DND-41 (cell line): ENCODE measurements around the gene SLC38A3.

Experiments used
- ATAC-seq: fragments of 200-7000 bp; cut with Tn5 transposase; 3 replicates; pipeline ENCODE4 v1.9.1; 2021; ENCODE audit warnings: low read depth; ENCODE audit not compliant: insufficient read depth
- DNase-seq: peaks from one replicate; pipeline ENCODE4 v3.0.0-alpha.2; 2020
- H2AFZ ChIP-seq: 2 replicates; pipeline ENCODE4 v1.6.0; 2012; ENCODE audit warnings: low read depth, low read length
- H3K27ac ChIP-seq: 2 replicates; pipeline ENCODE4 v1.5.1; 2012; ENCODE audit warnings: low read length, inconsistent platforms
- H3K27me3 ChIP-seq: fragments of 200-600 bp; sonication (generic); 2 replicates; pipeline ENCODE4 v1.6.0; 2012; ENCODE audit warnings: low read length, mild to moderate bottlenecking, inconsistent platforms; ENCODE audit not compliant: insufficient read depth, poor library complexity
- H3K36me3 ChIP-seq: 2 replicates; pipeline ENCODE4 v1.5.1; 2012; ENCODE audit warnings: low read length, inconsistent platforms; ENCODE audit not compliant: insufficient read depth
- H3K4me1 ChIP-seq: 2 replicates; pipeline ENCODE4 v1.5.1; 2012; ENCODE audit warnings: mild to moderate bottlenecking, low read length; ENCODE audit not compliant: insufficient read depth
- H3K4me2 ChIP-seq: 2 replicates; pipeline ENCODE4 v1.6.0; 2012; ENCODE audit warnings: mild to moderate bottlenecking, moderate library complexity, low read length, inconsistent platforms; ENCODE audit not compliant: insufficient read depth
- H3K4me3 ChIP-seq, 2 experiments: fragments of 200-600 bp in 1 of 2; shearing (Covaris generic) in 1 of 2; 2 replicates each; pipeline ENCODE4 v1.5.1; 2012 to 2016; ENCODE audit warnings: inconsistent platforms in 2 of 2, low read length in 2 of 2, mild to moderate bottlenecking in 2 of 2, low read depth in 1 of 2, moderate library complexity in 1 of 2
- H3K79me2 ChIP-seq: 2 replicates; pipeline ENCODE4 v1.6.0; 2012; ENCODE audit warnings: low read length, inconsistent platforms; ENCODE audit not compliant: insufficient read depth
- H3K9ac ChIP-seq: 2 replicates; pipeline ENCODE4 v1.6.0; 2012; ENCODE audit warnings: low read depth, mild to moderate bottlenecking, inconsistent platforms, low read length, moderate library complexity
- H3K9me3 ChIP-seq: 2 replicates; pipeline ENCODE4 v1.5.1; 2012; ENCODE audit warnings: low read length, moderate library complexity, mild to moderate bottlenecking, inconsistent platforms; ENCODE audit not compliant: insufficient read depth, severe bottlenecking
- H4K20me1 ChIP-seq: 2 replicates; pipeline ENCODE4 v1.6.0; 2012; ENCODE audit warnings: low read length; ENCODE audit not compliant: insufficient read depth
- CTCF ChIP-seq: IDR thresholded peaks from 2 replicates; pipeline ENCODE4 v1.5.1; 2012; ENCODE audit warnings: borderline replicate concordance, low read length, moderate library complexity, mild to moderate bottlenecking; ENCODE audit not compliant: poor library complexity, severe bottlenecking; ENCODE audit errors: extremely low read depth
- EZH2 ChIP-seq: IDR thresholded peaks from 3 replicates; pipeline ENCODE4 v1.6.1; 2012; ENCODE audit warnings: borderline replicate concordance, low read depth, mild to moderate bottlenecking, moderate library complexity, low read length, inconsistent platforms; ENCODE audit not compliant: severe bottlenecking

SLC38A3 gene

GRCh38 chr3:50171540-50172301 is 33.4 kb upstream of the SLC38A3 start:
- Histone ChIP-seq H3K4me2 (no peak overlapping the region), H3K27ac (no peak overlapping the region), H4K20me1 (no peaks in the 10 kb centered on the region), H3K9ac (no peak overlapping the region), H3K27me3 (no peaks in the 10 kb centered on the region), H3K79me2 (no peaks in the 10 kb centered on the region), H3K9me3 (no peaks in the 10 kb centered on the region), H2AFZ (no peak overlapping the region), H3K4me1 (no peaks in the 10 kb centered on the region), H3K4me3 (no peak overlapping the region), H3K36me3 (no peaks in the 10 kb centered on the region)
- no peak for DNase-seq
- TF ChIP-seq EZH2 (no peak), CTCF (no peak)
- ATAC-seq: no peak

GRCh38 chr3:50172626-50173220 is 32.3 kb upstream of the SLC38A3 start:
- H3K4me2 ChIP-seq: no peak overlapping the region
- DNase-seq: no peak
- H3K36me3 ChIP-seq: no peaks in the 10 kb centered on the region
- no peak for ATAC-seq
- H3K9ac ChIP-seq: no peak overlapping the region
- no peaks in the 10 kb centered on the region for H3K79me2 ChIP-seq
- no peak for TF ChIP-seq EZH2
- TF ChIP-seq CTCF: no peak
- no peaks in the 10 kb centered on the region for H3K4me1 ChIP-seq
- H2AFZ ChIP-seq: no peak overlapping the region
- H4K20me1 ChIP-seq: no peaks in the 10 kb centered on the region
- H3K27me3 ChIP-seq: no peaks in the 10 kb centered on the region
- H3K9me3 ChIP-seq: no peaks in the 10 kb centered on the region
- H3K27ac ChIP-seq: no peak overlapping the region
- no peak overlapping the region for H3K4me3 ChIP-seq

GRCh38 chr3:50173685-50174516 is 31.2 kb upstream of the SLC38A3 start:
- H4K20me1 ChIP-seq: no peaks in the 10 kb centered on the region
- H3K9ac ChIP-seq: no peak overlapping the region
- H3K4me3 ChIP-seq: no peak overlapping the region
- peak; percentile 56; the same call in 2 of the 3 replicates for ATAC-seq
- no peak overlapping the region for H3K4me2 ChIP-seq
- no peak for DNase-seq
- H3K27ac ChIP-seq: no peak overlapping the region
- H3K27me3 ChIP-seq: no peaks in the 10 kb centered on the region
- TF ChIP-seq CTCF (peak; percentile 21), EZH2 (no peak)
- peak overlapping the region; percentile 19; the same call in 1 of the 2 replicates for H2AFZ ChIP-seq
- no peaks in the 10 kb centered on the region for H3K79me2 ChIP-seq
- no peaks in the 10 kb centered on the region for H3K9me3 ChIP-seq
- no peaks in the 10 kb centered on the region for H3K36me3 ChIP-seq
- H3K4me1 ChIP-seq: no peaks in the 10 kb centered on the region
